B cell (primary cell): Measurements from ENCODE around the gene CACNG4.

ENCODE experiments used
- EZH2 ChIP-seq: IDR thresholded peaks from 2 replicates; pipeline ENCODE4 v1.6.1; 2012; ENCODE audit warnings: borderline replicate concordance, low read depth, mild to moderate bottlenecking, moderate library complexity, low read length; ENCODE audit not compliant: insufficient read depth, poor library complexity, severe bottlenecking
- TF ChIP-seq, protein P1 (sequence below): fragments of 200-600 bp; IDR thresholded peaks from one replicate; pipeline ENCODE4 v1.8.0; 2022; ENCODE audit warnings: antibody characterized with exemption, mild to moderate bottlenecking

DNA sequence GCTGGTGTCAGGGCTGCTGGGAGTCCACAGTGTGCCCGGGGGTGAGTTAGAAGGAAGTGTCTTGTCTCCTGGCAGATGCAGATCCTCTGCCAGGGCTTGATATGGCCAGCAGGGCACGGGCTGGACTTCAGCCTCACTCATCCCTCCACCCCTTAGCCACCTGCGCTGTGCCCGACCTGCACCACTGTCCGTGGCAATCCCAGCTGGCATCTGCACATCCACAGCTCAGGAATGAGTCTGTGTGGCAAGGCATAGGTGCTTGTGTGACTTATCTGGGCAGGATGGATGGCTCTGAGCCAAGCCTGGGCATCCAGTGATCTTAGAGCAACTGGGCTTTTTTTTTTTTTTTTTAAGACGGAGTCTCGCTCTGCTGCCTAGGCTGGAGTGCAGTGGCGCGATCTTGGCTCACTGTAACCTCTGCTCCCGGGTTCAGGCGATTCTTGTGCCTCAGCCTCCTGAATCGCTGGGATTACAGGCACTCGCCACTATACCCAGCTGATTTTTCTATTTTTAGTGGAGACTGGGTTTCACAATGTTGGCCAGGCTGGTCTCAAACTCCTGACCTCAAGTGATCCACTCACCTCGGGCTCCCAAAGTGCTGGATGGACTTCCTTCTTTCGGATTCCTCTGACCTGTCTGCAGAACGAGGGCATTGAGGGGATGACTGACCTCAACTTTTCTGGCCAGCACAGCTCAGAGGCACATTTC, 57.4 kb downstream of the CACNG4 start:
- TF ChIP-seq, protein P1, sequence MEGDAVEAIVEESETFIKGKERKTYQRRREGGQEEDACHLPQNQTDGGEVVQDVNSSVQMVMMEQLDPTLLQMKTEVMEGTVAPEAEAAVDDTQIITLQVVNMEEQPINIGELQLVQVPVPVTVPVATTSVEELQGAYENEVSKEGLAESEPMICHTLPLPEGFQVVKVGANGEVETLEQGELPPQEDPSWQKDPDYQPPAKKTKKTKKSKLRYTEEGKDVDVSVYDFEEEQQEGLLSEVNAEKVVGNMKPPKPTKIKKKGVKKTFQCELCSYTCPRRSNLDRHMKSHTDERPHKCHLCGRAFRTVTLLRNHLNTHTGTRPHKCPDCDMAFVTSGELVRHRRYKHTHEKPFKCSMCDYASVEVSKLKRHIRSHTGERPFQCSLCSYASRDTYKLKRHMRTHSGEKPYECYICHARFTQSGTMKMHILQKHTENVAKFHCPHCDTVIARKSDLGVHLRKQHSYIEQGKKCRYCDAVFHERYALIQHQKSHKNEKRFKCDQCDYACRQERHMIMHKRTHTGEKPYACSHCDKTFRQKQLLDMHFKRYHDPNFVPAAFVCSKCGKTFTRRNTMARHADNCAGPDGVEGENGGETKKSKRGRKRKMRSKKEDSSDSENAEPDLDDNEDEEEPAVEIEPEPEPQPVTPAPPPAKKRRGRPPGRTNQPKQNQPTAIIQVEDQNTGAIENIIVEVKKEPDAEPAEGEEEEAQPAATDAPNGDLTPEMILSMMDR = no peak
- no peak for TF ChIP-seq EZH2
